ENCODE data around the gene SUGCT. TPM values are rescaled to one million over a fixed set of nuclear protein-coding genes. Genes with fewer than 3 reads are reported as not detected.

The SUGCT gene
- total RNA-seq, 2 experiments from 2014 or later: not detected

DNA sequence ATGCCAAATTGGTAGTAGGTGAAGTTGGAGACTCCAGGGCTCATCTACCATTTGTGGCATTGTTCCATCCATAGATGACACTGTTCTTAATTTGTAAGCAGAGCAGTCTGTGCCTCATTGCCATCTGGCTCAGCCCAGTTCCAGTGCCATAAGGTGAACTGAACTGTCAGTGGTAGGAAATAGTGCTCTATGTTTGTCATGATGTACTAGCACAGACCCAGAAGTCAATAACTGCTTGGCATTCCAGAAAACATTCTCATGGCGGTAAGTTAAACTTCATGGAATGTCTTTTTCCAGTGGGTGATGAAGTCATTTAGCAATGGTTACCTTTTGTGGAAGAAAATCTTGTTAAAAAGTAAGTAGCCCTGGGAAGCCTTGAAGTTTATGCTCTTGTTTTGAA lies 302.7 kb downstream of the SUGCT start:
- H3K36me3 ChIP-seq (ENCODE audit: insufficient read depth, low read length): no peaks in the 10 kb centered on the region
- no peaks in the 10 kb centered on the region for H3K79me2 ChIP-seq (ENCODE audit: insufficient read depth, low read depth, low read length)
- POLR2A ChIA-PET: no interaction called here
- no peak for DNase-seq (ENCODE audit: low spot score)
- TF ChIP-seq EZH2phosphoT487 (IDR thresholded peaks at IDR 0.05; ENCODE audit: borderline replicate concordance, low read depth, low read length): no peak
- CTCF ChIA-PET (ENCODE audit: unreplicated experiment): no interaction called here
- no peaks in the 10 kb centered on the region for H3K4me1 ChIP-seq (ENCODE audit: insufficient read depth, low read length, poor library complexity, severe bottlenecking)
- no peak overlapping the region for H3K4me2 ChIP-seq (ENCODE audit: low read length)
- BruUV-seq (replicated peaks): no TSS peak
- H3K4me3 ChIP-seq (ENCODE audit: low read depth, low read length, poor library complexity, severe bottlenecking): no peak overlapping the region
- H3K9me2 ChIP-seq (ENCODE audit: insufficient read depth, low read length): no peaks in the 10 kb centered on the region
- intact Hi-C loops (cut with micrococcal nuclease; ENCODE audit: unreplicated experiment): no loop called here
- no peaks in the 10 kb centered on the region for H4K20me1 ChIP-seq (ENCODE audit: insufficient read depth, low read length)
- no peak overlapping the region for H3K27ac ChIP-seq (ENCODE audit: low read depth, low read length, poor library complexity, severe bottlenecking)
- no peaks in the 10 kb centered on the region for H3K9me3 ChIP-seq (ENCODE audit: low read length)
- no peak overlapping the region for H2AFZ ChIP-seq (ENCODE audit: low read length)

DNA sequence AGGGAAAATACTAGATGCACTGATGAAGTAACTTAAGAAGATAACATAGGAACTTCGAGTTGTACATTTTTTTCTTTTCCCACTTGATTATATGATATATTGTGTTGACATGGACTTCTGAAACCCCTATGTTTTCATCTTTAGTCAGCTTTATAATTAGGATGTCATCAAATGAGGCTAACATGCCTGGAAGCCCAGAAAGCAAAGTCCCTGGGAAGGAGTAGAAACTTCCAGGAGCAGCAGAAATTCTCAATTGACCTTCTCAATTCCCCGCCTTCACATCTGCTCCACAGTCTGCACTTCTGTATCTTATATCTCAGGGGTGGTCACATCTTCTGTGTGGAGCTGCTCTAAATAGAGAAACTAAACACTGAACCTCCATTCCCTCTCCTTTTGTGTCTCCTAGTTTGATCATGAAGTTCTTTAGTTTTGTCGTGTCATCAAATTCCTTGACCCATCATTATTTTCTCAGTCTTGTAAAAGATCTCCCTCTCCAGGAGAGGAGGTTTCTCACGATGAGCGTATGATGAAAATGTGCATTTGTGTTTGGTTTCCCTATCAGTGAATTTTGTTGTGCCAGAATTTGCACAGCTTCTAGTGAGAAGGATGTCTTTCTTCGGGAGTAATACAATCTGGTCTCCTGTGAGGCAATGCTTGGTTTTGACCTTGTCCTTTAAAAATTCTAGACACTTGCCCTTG lies 303.3 kb downstream of the SUGCT start:
- POLR2A ChIA-PET: no interaction called here
- Histone ChIP-seq H3K79me2 (ENCODE audit: insufficient read depth, low read depth, low read length) (no peaks in the 10 kb centered on the region), H3K4me2 (ENCODE audit: low read length) (no peak overlapping the region), H3K9me3 (ENCODE audit: low read length) (no peaks in the 10 kb centered on the region), H3K4me3 (ENCODE audit: low read depth, low read length, poor library complexity, severe bottlenecking) (no peak overlapping the region), H2AFZ (ENCODE audit: low read length) (no peak overlapping the region), H3K36me3 (ENCODE audit: insufficient read depth, low read length) (no peaks in the 10 kb centered on the region), H3K9me2 (ENCODE audit: insufficient read depth, low read length) (no peaks in the 10 kb centered on the region), H3K4me1 (ENCODE audit: insufficient read depth, low read length, poor library complexity, severe bottlenecking) (no peaks in the 10 kb centered on the region), H4K20me1 (ENCODE audit: insufficient read depth, low read length) (no peaks in the 10 kb centered on the region), H3K27ac (ENCODE audit: low read depth, low read length, poor library complexity, severe bottlenecking) (no peak overlapping the region)
- intact Hi-C loops (cut with micrococcal nuclease; ENCODE audit: unreplicated experiment): no loop called here
- no TSS peak for BruUV-seq (replicated peaks)
- CTCF ChIA-PET (ENCODE audit: unreplicated experiment): no interaction called here
- TF ChIP-seq EZH2phosphoT487 (IDR thresholded peaks at IDR 0.05; ENCODE audit: borderline replicate concordance, low read depth, low read length): no peak
- TF ChIP-seq, protein P1, sequence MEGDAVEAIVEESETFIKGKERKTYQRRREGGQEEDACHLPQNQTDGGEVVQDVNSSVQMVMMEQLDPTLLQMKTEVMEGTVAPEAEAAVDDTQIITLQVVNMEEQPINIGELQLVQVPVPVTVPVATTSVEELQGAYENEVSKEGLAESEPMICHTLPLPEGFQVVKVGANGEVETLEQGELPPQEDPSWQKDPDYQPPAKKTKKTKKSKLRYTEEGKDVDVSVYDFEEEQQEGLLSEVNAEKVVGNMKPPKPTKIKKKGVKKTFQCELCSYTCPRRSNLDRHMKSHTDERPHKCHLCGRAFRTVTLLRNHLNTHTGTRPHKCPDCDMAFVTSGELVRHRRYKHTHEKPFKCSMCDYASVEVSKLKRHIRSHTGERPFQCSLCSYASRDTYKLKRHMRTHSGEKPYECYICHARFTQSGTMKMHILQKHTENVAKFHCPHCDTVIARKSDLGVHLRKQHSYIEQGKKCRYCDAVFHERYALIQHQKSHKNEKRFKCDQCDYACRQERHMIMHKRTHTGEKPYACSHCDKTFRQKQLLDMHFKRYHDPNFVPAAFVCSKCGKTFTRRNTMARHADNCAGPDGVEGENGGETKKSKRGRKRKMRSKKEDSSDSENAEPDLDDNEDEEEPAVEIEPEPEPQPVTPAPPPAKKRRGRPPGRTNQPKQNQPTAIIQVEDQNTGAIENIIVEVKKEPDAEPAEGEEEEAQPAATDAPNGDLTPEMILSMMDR (conservative IDR thresholded peaks at IDR 0.05; ENCODE audit: low read length): no peak
- DNase-seq (ENCODE audit: low spot score): no peak

DNA sequence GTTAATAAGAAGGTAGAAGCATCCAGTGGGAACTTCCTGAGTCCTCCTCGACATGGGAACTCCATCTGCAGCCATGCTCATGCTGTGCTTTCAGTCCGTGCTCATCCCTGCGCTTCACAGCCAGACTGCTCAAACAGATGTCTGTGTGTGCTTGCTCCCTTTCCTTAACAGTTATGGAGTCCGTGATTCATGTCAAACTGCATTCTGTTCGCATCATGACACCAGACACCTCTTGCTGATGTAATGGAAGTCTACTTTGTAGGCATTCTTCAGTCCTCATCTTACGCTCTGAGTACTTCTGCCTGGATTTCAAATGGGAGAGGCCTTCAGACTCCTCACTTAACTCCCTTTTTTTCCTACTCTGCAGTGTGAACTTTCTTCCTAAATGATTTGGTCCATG lies 304.9 kb downstream of the SUGCT start:
- Histone ChIP-seq H3K4me1 (ENCODE audit: insufficient read depth, low read length, poor library complexity, severe bottlenecking) (no peaks in the 10 kb centered on the region), H3K79me2 (ENCODE audit: insufficient read depth, low read depth, low read length) (no peaks in the 10 kb centered on the region), H3K9me2 (ENCODE audit: insufficient read depth, low read length) (no peaks in the 10 kb centered on the region), H3K9me3 (ENCODE audit: low read length) (no peaks in the 10 kb centered on the region), H2AFZ (ENCODE audit: low read length) (no peak overlapping the region), H3K4me2 (ENCODE audit: low read length) (no peak overlapping the region), H4K20me1 (ENCODE audit: insufficient read depth, low read length) (no peaks in the 10 kb centered on the region), H3K4me3 (ENCODE audit: low read depth, low read length, poor library complexity, severe bottlenecking) (no peak overlapping the region), H3K36me3 (ENCODE audit: insufficient read depth, low read length) (no peaks in the 10 kb centered on the region), H3K27ac (ENCODE audit: low read depth, low read length, poor library complexity, severe bottlenecking) (no peak overlapping the region)
- no peak for DNase-seq (ENCODE audit: low spot score)
- CTCF ChIA-PET (ENCODE audit: unreplicated experiment): no interaction called here
- no TSS peak for BruUV-seq (replicated peaks)
- intact Hi-C loops (cut with micrococcal nuclease; ENCODE audit: unreplicated experiment): no loop called here
- no peak for TF ChIP-seq EZH2phosphoT487 (IDR thresholded peaks at IDR 0.05; ENCODE audit: borderline replicate concordance, low read depth, low read length)
- POLR2A ChIA-PET: interaction anchor here (0.7 kb wide), 1 partner anchor 24 kb away, joined by 3 read pairs; no protein-coding TSS in a partner anchor

Measured in OCI-LY7 (cell line).